Measurements from ENCODE around the gene MDGA2. TPM values are rescaled to one million over a fixed set of nuclear protein-coding genes. Genes with fewer than 3 reads are reported as not detected.

Gene MDGA2
- total RNA-seq, 1 donor from 2014 or later, result 0.12 TPM

DNA sequence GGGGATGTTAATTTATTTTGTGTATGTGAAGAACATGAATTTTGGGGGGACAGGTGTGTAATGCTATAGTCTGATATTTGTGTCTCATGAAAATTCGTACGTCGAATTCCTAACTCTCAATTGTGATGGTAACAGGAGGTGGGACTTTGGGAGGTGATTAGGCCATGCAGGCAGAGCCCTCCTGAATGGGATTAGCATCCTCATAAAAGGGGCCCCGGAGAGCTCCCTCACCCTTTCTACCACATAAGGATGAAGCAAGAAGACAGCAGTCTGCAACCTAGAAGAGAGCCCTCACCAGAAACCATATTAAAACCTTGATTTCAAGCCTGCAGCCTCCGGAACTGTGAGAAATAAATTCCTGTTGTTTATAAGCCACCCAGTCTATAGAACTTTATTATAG is 165.4 kb downstream of the MDGA2 start:
- DNase-seq (ENCODE audit: extremely low read depth, low read depth, low spot score), result no peak

DNA sequence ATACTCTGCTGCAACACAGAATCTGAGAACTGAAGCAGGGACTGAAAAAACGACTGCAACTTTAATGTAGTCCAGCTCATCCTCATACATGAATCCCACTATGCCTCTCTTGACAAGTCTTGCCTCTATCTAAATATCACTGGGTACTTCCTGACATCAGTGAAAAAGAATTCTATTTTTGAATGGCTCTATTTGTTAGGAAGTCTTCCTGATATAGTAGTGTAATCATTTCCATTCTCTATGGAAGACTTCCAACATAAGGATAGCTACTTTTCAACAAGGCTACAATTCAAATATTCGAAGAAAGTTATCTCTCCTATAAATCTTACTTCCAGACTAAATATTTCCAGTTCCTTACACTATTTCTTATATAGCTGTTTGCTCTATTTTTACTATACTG is 167.5 kb downstream of the MDGA2 start:
- DNase-seq (ENCODE audit: extremely low read depth, low read depth, low spot score), result no peak

DNA sequence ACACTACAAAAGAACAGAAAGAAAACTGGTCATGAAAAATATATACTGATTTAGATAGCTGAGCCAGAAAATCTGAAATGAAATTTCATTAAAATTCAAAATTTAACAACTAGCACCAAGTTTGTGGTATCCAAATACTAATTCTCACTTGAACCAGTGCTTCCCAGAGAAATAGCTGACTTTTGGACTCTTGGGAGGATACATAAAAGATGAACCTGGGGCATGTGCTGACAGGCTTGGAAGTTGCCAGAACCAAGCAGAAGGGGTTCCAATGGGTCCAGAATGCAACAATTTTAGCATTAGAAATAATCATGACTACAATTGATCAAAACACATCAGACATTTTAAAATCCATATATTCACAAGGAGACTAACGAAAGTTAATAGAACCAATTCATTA is 175.0 kb downstream of the MDGA2 start:
- DNase-seq (ENCODE audit: extremely low read depth, low read depth, low spot score), result no peak

- DNase-seq (ENCODE audit: extremely low read depth, low read depth, low spot score), result no peak
These were observed 184.6 kb downstream of the MDGA2 start for GRCh38 chr14:47490766-47491165.

GRCh38 chr14:47490353-47490752 is 185.1 kb downstream of the MDGA2 start:
- DNase-seq (ENCODE audit: extremely low read depth, low read depth, low spot score), result no peak

DNA sequence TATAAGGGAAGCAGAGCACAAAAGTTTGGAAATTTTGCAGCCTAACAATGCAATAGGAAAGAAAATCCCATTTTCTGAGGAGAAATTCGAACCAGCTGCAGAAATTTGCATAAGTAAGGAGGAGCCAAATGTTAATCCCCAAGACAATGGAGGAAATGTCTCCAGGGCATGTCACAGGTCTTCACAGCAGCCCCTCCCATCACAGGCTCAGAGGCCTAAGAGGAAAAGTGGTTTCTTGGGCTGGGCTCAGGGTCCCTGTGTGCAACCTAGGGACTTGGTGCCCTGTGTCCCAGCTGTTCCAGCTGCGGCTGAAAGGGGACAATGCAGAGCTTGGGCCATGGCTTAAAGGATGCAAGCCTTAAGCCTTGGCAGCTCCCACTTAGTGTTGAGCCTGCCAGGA is 190.0 kb downstream of the MDGA2 start:
- no peak for DNase-seq (ENCODE audit: extremely low read depth, low read depth, low spot score)

DNA sequence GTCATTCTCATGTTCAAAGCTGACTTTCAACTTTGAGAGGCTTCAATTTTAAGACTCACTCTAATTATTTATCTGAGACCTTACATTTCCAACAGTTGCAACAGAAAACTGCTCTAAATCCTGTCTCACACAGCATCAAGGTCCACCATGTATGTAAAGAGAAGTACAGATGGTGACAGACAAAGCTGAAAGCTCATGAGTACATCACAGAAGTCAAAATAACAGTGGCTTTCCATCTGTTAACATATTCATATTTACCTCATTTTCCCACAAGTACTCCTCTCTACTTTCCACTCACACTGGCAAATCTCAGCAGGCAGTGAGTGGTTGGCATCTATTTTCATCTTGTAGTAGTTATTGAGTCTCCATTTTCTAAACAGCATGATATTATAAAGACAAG is 192.0 kb downstream of the MDGA2 start:
- DNase-seq (ENCODE audit: extremely low read depth, low read depth, low spot score), result no peak

GRCh38 chr14:47471075-47471474 is 204.3 kb downstream of the MDGA2 start:
- DNase-seq (ENCODE audit: extremely low read depth, low read depth, low spot score), result no peak

DNA sequence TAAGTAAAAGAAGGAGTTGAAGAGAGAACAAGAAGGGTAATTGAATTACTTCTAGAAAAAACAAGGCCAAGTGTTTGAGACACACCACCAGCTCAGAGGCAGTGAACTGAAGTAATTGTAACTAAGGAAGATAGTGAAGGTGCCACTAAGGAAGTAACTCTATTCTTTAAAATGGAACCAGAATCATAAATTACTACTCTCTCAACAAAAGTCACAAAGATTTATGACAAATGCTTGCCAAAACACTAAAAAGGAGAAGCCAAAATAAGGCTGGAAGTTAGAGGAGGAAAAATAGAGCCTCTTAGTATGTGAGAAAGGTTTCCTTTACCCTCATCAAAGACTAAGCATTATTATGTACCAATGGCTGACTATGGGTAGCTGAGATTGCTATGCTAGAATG is 208.5 kb downstream of the MDGA2 start:
- no peak for DNase-seq (ENCODE audit: extremely low read depth, low read depth, low spot score)

DNA sequence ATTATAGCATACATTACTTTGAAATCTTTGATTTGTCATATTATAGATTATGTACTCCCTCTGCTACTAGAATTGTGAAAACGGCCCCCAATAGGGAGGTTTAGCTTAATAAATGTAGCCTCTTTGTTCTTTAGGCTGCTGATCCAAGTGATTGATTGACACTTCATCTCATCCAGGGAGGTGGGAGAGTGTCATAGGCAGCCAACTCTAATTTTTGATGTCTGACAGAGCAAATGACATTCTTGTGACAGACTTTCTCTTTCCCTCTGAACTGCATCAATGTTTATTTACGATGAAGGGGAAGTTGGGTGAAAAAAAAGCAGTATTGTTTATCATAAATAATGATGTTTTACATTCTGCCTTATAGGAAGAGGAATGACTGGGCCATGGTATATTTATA is 221.4 kb downstream of the MDGA2 start:
- no peak for DNase-seq (ENCODE audit: extremely low read depth, low read depth, low spot score)

- DNase-seq (ENCODE audit: extremely low read depth, low read depth, low spot score), result no peak
These were observed 228.3 kb downstream of the MDGA2 start for GRCh38 chr14:47447076-47447475.

DNA sequence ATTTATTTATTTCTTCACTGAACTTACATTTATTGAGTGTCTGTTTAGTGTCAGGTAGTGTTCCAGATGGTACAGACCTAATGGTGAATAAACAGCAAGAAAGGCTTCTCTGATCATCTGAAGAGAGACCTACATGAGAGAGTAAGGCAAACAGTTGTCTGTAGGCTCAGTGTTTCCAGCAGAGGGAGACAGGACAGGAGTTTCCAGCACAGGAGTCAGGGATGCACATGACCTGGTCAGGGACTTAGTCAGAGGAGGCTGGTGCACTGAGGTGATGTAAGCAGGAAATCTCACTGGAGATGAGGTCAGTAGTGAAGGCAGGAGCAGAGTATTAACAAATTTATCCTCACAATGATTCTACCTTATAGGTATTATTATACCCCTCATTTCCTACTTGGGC is 233.2 kb downstream of the MDGA2 start:
- DNase-seq (ENCODE audit: extremely low read depth, low read depth, low spot score), result no peak

- DNase-seq (ENCODE audit: extremely low read depth, low read depth, low spot score), result no peak
These were observed 235.5 kb downstream of the MDGA2 start for GRCh38 chr14:47439953-47440352.

- no peak for DNase-seq (ENCODE audit: extremely low read depth, low read depth, low spot score)
These were observed 236.7 kb downstream of the MDGA2 start for GRCh38 chr14:47438650-47439140.

DNA sequence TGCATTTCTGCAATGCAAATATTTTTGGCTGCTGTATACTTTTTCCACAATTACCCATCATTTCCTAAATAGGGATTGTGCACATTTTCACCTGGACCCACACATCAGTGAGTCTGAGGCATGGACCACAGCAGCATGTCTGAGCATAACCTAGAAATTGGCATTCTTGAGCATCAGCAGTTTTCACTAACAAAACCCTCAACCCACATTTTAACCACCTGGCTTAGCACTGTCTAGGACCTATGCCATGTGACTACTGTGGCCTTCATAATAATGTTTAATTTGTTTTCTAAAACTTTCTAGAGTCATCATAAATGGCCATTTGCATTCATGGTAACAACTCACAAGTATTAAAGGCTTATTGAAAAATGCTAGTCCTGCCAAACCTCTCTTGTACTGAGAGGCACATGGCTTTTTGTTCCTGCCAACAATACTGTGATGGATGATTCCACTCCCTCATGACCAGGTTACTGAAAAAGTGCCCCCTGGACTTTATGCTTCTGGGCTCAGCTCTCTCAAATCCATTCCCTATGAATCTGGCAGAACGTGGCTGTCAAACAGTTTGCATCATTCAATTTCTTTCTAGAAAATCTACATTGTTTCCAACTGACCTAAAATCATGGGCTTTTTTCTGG is 240.0 kb downstream of the MDGA2 start:
- no peak for DNase-seq (ENCODE audit: extremely low read depth, low read depth, low spot score)

- no peak for DNase-seq (ENCODE audit: extremely low read depth, low read depth, low spot score)
These were observed 247.8 kb downstream of the MDGA2 start for GRCh38 chr14:47427629-47428028.

- no peak for DNase-seq (ENCODE audit: extremely low read depth, low read depth, low spot score)
These were observed 250.1 kb downstream of the MDGA2 start for GRCh38 chr14:47425302-47425701.

DNA sequence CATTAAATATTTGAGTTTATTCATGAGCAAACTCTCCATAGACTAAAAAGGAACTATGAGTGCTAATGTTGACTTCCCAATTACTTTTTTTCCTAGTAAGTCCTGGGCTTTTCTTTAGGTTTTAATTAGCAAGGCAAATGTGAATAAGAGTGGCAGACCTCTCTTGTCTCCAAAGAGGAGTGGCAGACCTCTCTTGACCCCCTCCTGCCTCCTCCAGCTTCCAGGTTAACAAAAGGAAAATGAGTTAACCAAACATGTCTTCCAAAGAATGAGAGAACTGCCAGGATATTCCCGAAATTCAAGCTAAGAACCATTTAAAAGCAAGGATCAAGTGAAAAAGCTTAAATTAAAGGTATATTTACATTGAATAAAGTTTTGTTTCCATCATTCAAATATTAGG is 253.2 kb downstream of the MDGA2 start:
- no peak for DNase-seq (ENCODE audit: extremely low read depth, low read depth, low spot score)

GRCh38 chr14:47411523-47411922 is 263.9 kb downstream of the MDGA2 start:
- no peak for DNase-seq (ENCODE audit: extremely low read depth, low read depth, low spot score)

DNA sequence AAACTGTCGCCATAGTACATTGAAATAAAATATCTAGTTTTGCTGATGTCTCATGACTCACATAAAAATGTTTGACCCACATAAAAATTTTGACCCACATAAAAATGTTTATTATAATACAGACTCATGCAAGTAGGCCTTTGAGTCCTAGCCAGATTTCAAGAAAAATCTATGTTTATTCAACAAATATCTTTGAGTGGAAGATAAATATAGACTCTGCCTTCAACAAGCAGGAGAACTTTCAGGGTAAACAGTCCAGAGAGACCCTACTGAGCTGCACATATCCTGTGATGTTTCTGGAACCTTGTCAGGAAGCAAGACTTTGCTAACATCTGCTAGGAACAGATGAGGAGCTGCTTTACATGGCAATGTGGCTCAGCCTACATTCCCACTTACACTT is 283.1 kb downstream of the MDGA2 start:
- no peak for DNase-seq (ENCODE audit: extremely low read depth, low read depth, low spot score)

DNA sequence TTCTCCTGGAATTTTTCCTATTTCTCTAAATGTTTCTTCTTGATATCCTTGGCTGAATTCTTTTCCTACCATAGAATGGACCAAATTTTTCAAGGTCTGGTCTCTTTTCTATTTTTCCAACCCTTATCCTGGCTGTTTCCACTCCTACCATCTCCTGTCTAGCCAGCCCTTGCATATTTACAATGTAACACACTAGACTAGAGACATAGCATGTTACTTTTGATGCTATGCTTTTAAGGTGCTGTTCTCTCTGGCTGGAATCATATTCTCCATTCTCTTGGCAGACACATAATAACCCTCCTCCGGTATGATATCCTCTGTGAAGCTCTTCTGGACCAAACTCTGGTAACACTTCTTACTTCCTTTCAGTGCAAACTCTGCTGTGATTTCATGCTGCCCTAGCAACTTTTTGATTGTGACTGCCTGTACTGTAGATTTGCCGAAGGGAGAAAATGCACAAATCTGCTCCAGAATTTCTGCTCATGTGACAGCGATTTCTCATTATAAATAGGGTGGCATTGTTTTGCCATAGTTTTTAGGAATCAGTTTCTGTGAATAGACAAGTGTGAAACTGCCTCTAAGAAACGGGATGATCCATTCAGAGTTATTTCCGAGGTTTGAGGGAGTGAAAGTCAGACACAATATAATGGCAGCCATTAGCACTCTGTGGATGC is 284.4 kb downstream of the MDGA2 start:
- DNase-seq (ENCODE audit: extremely low read depth, low read depth, low spot score), result no peak

GRCh38 chr14:47389535-47389934 is 285.9 kb downstream of the MDGA2 start:
- DNase-seq (ENCODE audit: extremely low read depth, low read depth, low spot score), result no peak

- no peak for DNase-seq (ENCODE audit: extremely low read depth, low read depth, low spot score)
These were observed 309.4 kb downstream of the MDGA2 start for GRCh38 chr14:47366006-47366405.

Measured in glomerular endothelial cell (primary cell).